KBM-7 (cell line): ENCODE data around the gene MBOAT7.
"Not testable (repeated sequence)": the region's sequence is repeated elsewhere in the genome, so short reads cannot be mapped to it uniquely, and the experiment has no call there.

Experiments
- DNase-seq: peaks from one replicate; pipeline ENCODE4 v3.0.0-alpha.2; 2015
- in situ Hi-C: fragments of 300-500 bp; cut with MboI; formaldehyde crosslinking; loops from 2 replicates; pipeline ENCODE4 v1.14.3; 2020; ENCODE audit warnings: low sequenced_read_pairs, low pct_unique_long_range_greater_than_20kb, mixed read lengths

Gene MBOAT7

GRCh38 chr19:54191811-54192453 is 2.6 kb upstream of the MBOAT7 start:
- in situ Hi-C loops = no loop called here
- no peak for DNase-seq

GRCh38 chr19:54191011-54191810 is 1.8 kb upstream of the MBOAT7 start, which contains the start of gene TSEN34:
TSS of gene TSEN34 (plus strand) at chr19:54191308. CDS start at chr19:54191365, 57 bp downstream.
- peak; percentile 92 for DNase-seq
- in situ Hi-C loops = no loop called here

- in situ Hi-C loops = no loop called here
- peak; percentile 100 for DNase-seq
Measured at GRCh38 chr19:54190503-54191010, 1.2 kb upstream of the MBOAT7 start.

- in situ Hi-C loops = no loop called here
Measured at GRCh38 chr19:54189735-54190502, 539 bp upstream of the MBOAT7 start.

GRCh38 chr19:54188215-54188871 is 1.0 kb downstream of the MBOAT7 start:
- DNase-seq = peak; percentile 93
- in situ Hi-C loops = no loop called here

More at GRCh38 chr19:54189735-54190502, 539 bp upstream of the MBOAT7 start:
- peak; percentile 100 for DNase-seq

GRCh38 chr19:54186934-54187381 is 2.4 kb downstream of the MBOAT7 start:
- in situ Hi-C loops = no loop called here
- no peak for DNase-seq

- in situ Hi-C loops = no loop called here
Measured at GRCh38 chr19:54186351-54186750, 3.0 kb downstream of the MBOAT7 start.

GRCh38 chr19:54183431-54183830 is 5.9 kb downstream of the MBOAT7 start:
- in situ Hi-C loops = no loop called here
- no peak for DNase-seq

More at GRCh38 chr19:54186351-54186750, 3.0 kb downstream of the MBOAT7 start:
- no peak for DNase-seq

GRCh38 chr19:54181894-54182293 is 7.5 kb downstream of the MBOAT7 start:
- DNase-seq, in situ Hi-C loops: not testable (repeated sequence)

GRCh38 chr19:54180691-54181091 is 8.7 kb downstream of the MBOAT7 start:
- DNase-seq = no peak
- in situ Hi-C loops = no loop called here

- in situ Hi-C loops = no loop called here
- DNase-seq = peak; percentile 67
Measured at GRCh38 chr19:54179921-54180461, 9.4 kb downstream of the MBOAT7 start.

GRCh38 chr19:54179262-54179852 is 10.0 kb downstream of the MBOAT7 start:
- DNase-seq = no peak
- in situ Hi-C loops = no loop called here

GRCh38 chr19:54178581-54179261 is 10.7 kb downstream of the MBOAT7 start:
- in situ Hi-C loops = no loop called here
- DNase-seq = no peak

GRCh38 chr19:54173951-54174834 is 15.2 kb downstream of the MBOAT7 start:
- in situ Hi-C loops = no loop called here

GRCh38 chr19:54173359-54173699 is 16.1 kb downstream of the MBOAT7 start:
- in situ Hi-C loops = no loop called here
- no peak for DNase-seq

More at GRCh38 chr19:54173951-54174834, 15.2 kb downstream of the MBOAT7 start:
- DNase-seq = no peak

- no peak for DNase-seq
- in situ Hi-C loops = no loop called here
Measured at GRCh38 chr19:54172471-54173358, 16.7 kb downstream of the MBOAT7 start, which contains the start of gene TMC4. TSS of gene TMC4 (minus strand) at chr19:54173160. CDS start at chr19:54173117, 43 bp downstream.
